H1 (cell line): ENCODE measurements around the gene TXLNG. TPM values are rescaled to one million over a fixed set of nuclear protein-coding genes. Genes with fewer than 3 reads are reported as not detected.

ENCODE experiments used
- CHD1 ChIP-seq: IDR thresholded peaks from 2 replicates; pipeline ENCODE4 v1.6.1; 2012; ENCODE audit warnings: low read depth, low read length, improper control_type of control experiment
- KDM5A ChIP-seq: fragments of 200-600 bp; IDR thresholded peaks from 2 replicates; pipeline ENCODE4 v1.7.1; 2012; ENCODE audit warnings: mild to moderate bottlenecking, low read length, inconsistent platforms, mixed read lengths
- MAFK ChIP-seq: IDR thresholded peaks from 2 replicates; pipeline ENCODE4 v1.6.1; 2012; ENCODE audit warnings: low read depth, mild to moderate bottlenecking, improper control_type of control experiment, low read length
- NRF1 ChIP-seq: IDR thresholded peaks from 2 replicates; pipeline ENCODE4 v1.6.1; 2011; ENCODE audit warnings: mild to moderate bottlenecking, low read depth, low read length, improper control_type of control experiment
- TBP ChIP-seq: IDR thresholded peaks from 2 replicates; pipeline ENCODE4 v1.6.1; 2011; ENCODE audit warnings: low read depth, low read length, improper control_type of control experiment
- polyA plus RNA-seq, 7 experiments: library from polyadenylated mRNA; depleted of rRNA in 3 of 7; stranded (reverse) in 5 of 7; unstranded in 2 of 7; fragments of >200 nt in 5 of 7; fragments of 200-250 nt in 2 of 7; gene quantifications; 1 replicate in 5 of 7; 2 replicates in 1 of 7; 4 replicates in 1 of 7; pipeline versions ENCODE4 v1.2.1 to v1.2.3, GENCODE V29; 2011 to 2013; ENCODE audit warnings: missing spikeins in 2 of 7, mixed read lengths in 2 of 7
- total RNA-seq: library from RNA; stranded (reverse); fragmentation: NEBNext Ultra II Directional; extraction: Animal tissue kit (Norgen Biotek cat#: 25700); gene quantifications from 2 replicates; pipeline ENCODE4 v1.2.1, GENCODE V29; 2021
- TF ChIP-seq, protein P1 (sequence below): fragments of 300-600 bp; sonication (generic); IDR thresholded peaks from 2 replicates; pipeline ENCODE4 v1.7.1; 2012; ENCODE audit warnings: low read length, moderate library complexity, mild to moderate bottlenecking, inconsistent platforms; ENCODE audit not compliant: insufficient replicate concordance

TXLNG gene
- total and polyA plus RNA-seq, 2 of the 8 experiments (the other 6 are each of a cell fraction or from before 2014, with no cell fraction given): 32.9 to 42.9 TPM

DNA sequence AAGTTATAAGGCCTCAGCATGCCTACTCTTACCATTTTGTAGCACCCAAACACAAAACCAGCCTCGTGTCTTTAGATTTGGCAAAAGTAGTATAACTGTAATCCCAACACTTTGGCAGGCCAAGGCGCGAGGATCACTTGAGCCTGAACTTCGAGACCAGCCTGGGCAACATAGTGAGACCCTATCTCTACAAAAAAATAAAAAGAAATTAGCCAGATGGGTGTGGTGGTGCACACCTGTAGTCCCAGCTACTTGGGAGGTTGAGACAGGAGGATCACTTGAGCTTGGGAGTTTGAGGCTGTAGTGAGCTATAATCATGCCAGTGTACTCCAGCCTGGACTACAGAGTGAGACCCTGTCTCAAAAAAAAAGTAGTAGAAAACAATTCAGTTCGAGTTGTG lies 49.2 kb upstream of the TXLNG start (continued):
- TF ChIP-seq, protein P1, sequence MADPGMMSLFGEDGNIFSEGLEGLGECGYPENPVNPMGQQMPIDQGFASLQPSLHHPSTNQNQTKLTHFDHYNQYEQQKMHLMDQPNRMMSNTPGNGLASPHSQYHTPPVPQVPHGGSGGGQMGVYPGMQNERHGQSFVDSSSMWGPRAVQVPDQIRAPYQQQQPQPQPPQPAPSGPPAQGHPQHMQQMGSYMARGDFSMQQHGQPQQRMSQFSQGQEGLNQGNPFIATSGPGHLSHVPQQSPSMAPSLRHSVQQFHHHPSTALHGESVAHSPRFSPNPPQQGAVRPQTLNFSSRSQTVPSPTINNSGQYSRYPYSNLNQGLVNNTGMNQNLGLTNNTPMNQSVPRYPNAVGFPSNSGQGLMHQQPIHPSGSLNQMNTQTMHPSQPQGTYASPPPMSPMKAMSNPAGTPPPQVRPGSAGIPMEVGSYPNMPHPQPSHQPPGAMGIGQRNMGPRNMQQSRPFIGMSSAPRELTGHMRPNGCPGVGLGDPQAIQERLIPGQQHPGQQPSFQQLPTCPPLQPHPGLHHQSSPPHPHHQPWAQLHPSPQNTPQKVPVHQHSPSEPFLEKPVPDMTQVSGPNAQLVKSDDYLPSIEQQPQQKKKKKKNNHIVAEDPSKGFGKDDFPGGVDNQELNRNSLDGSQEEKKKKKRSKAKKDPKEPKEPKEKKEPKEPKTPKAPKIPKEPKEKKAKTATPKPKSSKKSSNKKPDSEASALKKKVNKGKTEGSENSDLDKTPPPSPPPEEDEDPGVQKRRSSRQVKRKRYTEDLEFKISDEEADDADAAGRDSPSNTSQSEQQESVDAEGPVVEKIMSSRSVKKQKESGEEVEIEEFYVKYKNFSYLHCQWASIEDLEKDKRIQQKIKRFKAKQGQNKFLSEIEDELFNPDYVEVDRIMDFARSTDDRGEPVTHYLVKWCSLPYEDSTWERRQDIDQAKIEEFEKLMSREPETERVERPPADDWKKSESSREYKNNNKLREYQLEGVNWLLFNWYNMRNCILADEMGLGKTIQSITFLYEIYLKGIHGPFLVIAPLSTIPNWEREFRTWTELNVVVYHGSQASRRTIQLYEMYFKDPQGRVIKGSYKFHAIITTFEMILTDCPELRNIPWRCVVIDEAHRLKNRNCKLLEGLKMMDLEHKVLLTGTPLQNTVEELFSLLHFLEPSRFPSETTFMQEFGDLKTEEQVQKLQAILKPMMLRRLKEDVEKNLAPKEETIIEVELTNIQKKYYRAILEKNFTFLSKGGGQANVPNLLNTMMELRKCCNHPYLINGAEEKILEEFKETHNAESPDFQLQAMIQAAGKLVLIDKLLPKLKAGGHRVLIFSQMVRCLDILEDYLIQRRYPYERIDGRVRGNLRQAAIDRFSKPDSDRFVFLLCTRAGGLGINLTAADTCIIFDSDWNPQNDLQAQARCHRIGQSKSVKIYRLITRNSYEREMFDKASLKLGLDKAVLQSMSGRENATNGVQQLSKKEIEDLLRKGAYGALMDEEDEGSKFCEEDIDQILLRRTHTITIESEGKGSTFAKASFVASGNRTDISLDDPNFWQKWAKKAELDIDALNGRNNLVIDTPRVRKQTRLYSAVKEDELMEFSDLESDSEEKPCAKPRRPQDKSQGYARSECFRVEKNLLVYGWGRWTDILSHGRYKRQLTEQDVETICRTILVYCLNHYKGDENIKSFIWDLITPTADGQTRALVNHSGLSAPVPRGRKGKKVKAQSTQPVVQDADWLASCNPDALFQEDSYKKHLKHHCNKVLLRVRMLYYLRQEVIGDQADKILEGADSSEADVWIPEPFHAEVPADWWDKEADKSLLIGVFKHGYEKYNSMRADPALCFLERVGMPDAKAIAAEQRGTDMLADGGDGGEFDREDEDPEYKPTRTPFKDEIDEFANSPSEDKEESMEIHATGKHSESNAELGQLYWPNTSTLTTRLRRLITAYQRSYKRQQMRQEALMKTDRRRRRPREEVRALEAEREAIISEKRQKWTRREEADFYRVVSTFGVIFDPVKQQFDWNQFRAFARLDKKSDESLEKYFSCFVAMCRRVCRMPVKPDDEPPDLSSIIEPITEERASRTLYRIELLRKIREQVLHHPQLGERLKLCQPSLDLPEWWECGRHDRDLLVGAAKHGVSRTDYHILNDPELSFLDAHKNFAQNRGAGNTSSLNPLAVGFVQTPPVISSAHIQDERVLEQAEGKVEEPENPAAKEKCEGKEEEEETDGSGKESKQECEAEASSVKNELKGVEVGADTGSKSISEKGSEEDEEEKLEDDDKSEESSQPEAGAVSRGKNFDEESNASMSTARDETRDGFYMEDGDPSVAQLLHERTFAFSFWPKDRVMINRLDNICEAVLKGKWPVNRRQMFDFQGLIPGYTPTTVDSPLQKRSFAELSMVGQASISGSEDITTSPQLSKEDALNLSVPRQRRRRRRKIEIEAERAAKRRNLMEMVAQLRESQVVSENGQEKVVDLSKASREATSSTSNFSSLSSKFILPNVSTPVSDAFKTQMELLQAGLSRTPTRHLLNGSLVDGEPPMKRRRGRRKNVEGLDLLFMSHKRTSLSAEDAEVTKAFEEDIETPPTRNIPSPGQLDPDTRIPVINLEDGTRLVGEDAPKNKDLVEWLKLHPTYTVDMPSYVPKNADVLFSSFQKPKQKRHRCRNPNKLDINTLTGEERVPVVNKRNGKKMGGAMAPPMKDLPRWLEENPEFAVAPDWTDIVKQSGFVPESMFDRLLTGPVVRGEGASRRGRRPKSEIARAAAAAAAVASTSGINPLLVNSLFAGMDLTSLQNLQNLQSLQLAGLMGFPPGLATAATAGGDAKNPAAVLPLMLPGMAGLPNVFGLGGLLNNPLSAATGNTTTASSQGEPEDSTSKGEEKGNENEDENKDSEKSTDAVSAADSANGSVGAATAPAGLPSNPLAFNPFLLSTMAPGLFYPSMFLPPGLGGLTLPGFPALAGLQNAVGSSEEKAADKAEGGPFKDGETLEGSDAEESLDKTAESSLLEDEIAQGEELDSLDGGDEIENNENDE: no peak
- TF ChIP-seq MAFK (no peak), CHD1 (no peak), TBP (no peak), KDM5A (no peak), NRF1 (no peak)
